ENCODE data around the gene ZSCAN4.
A peak's percentile ranks its signal among the peaks of the same experiment; 100 is the strongest.

Gene ZSCAN4

DNA sequence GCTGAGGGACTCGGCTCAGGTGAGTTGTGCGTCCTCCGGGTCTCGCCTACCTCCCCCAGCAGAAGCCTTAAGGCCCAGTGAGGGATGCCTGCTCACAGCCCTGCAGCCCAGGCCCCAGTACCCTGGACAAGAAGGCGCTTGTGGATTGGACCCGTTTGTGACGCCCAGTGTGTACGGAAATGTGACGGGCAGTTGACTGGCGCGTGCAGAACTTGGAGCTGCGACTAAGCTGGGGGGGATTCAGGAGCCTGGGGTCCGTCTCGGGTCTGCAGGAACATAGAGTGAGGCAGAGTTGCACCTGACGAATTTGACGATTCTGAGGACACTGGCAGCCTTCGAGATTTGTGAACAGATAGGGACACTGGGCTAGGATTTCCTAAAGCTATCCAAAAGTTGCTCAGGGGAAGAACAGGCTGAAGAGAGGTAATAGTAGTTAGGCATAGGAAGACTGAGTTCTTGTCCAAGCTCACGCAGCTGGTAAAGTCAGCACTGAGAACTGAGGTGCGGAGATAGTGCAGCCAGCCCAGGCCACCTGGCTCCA is 13.6 kb downstream of the ZSCAN4 start:
- DNase-seq, result no peak

DNA sequence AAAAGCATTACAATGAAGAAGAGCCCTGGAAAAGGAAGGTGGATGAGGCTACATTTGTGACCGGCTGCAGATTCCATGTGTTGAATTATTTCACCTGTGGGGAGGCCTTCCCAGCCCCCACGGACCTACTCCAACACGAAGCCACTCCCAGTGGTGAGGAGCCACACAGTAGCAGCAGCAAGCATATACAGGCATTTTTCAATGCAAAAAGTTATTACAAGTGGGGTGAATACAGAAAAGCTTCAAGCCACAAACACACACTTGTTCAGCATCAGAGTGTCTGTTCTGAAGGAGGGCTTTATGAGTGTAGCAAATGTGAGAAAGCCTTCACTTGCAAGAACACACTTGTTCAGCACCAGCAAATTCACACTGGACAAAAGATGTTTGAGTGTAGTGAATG is 18.0 kb downstream of the ZSCAN4 start:
- DNase-seq, result no peak

DNA sequence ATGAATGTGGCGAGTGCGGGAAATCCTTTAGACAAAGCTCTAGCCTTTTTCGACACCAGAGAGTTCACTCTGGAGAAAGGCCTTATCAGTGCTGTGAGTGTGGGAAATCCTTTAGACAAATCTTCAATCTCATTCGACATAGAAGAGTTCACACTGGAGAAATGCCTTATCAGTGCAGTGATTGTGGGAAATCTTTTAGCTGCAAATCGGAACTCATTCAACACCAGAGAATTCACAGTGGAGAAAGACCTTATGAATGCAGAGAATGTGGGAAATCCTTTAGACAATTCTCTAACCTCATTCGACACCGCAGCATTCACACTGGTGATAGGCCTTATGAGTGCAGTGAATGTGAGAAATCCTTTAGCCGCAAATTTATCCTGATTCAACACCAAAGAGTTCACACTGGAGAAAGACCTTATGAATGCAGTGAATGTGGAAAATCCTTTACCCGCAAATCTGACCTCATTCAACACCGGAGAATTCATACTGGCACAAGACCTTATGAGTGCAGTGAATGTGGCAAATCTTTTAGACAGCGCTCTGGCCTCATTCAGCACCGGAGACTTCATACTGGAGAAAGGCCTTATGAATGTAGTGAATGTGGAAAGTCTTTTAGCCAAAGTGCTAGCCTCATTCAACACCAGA is 18.8 kb downstream of the ZSCAN4 start:
- no peak for DNase-seq

DNA sequence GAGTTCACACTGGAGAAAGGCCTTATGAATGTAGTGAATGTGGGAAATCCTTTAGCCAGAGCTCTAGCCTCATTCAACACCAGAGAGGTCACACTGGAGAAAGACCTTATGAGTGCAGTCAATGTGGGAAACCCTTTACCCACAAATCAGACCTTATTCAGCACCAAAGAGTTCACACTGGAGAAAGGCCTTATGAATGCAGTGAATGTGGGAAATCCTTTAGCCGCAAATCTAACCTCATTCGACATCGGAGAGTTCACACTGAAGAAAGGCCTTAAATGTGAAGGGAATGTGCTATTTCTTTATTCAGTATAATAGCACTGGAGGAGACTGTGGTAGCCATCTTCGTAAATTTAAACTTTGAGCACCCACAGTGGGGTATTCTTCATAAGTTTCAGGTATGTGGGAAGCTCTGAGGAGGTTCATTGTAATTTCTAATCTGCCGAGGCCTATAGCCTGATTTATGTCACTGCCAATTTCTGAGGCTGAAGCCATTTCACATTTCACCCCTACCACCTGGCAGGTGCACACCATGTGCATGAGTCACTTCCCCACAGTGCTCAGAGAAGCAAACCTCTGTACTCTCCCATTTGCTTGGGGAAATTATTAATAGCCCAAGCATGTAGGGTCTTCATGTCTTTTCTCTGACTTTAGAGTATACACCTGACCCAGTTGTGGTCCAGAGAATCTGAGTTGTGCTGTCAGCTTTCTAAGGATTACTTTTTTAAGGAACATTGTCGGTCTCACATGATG is 19.5 kb downstream of the ZSCAN4 start:
- DNase-seq, result no peak

DNA sequence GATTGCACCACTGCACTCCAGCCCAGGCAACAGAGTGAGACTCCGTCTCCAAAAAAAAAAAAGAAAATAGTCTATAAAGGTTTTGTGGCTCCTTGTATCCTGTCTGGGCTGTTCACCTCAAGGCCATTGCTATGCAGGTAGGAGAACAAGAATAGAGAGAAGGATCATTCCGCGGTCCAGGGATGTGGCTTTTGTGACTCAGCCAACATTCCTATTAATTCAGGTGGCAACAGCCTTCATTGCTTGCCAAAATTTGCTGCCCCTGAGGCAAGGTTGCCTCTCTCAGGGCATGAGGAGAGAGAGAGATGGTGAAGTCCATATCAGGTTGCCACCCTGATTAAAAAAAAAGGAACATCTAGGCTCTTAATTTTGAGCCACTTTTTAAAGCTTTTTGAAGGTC is 21.0 kb downstream of the ZSCAN4 start:
- no peak for DNase-seq

DNA sequence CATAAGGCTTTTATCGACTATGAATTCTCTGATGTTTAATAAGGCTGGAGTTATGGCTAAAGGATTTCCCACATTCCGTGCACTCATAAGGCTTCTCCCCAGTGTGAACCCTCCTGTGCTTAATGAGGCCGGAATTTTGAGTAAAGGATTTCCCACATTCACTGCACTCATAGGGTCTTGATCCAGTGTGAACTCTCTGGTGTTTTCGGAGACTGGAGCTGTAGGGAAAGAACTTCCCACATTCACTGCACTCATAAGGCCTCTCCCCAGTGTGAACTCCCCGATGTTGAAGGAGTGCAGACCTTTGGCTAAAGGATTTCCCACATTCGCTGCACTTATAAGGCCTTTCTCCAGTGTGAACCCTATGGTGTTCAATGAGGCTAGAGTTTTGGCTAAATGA is 32.9 kb downstream of the ZSCAN4 start:
- DNase-seq, result no peak

DNA sequence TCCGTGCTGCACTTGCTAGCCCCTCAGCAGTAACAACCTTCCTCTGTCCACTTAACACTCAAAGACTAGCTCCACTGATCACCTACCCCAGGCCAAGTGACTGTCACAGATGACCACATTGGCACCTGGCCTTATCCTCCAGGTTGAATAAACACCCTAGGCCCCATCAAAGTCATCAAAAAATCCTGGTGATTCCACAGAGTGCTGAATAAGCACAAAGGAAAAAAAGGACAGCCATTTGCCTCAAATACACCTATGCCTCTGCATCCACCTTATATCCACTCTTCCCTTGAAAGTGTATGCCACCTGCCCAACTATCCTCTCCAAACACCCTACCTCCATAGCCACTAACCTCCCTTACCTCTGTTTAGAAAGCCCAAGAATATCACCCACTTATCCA is 37.6 kb downstream of the ZSCAN4 start:
- DNase-seq, result no peak

DNA sequence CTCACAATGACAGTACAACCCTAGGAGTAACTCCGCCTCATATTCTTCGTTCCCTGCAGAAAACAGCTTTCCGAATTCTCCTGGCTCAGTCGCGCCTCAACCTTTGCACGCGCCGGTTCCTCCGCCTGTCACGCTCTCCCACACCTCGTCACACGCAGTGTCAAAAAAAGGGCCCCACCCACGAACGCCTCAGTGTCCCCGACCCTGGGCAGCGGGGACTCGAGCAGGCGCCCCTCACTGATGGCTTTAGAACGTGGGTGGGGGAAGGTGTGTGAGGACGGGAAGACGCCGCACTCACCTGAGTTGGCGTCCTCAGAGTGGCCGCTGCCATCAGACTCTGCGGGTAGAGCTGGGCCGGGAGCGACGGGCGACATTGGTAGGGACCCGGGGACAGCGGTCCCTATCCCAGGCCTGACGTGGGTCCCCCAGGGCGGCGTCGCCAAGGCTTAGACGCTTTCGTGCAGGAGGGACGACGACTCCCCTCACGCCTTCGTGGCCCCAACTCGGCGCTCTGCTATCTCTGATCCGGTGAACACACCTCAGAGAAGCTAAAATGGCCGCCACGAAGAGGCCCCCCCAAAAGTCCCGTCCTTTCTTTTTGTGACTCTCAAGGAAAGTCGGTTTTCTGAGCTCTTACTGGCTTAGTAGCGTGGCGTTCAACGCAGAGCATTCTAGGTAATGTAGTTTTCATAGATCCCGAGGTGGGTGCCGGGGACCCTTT is 40.1 kb downstream of the ZSCAN4 start, which contains the start of gene ZNF154:
Gene ZNF154 (minus strand): TSS at position 564 of the 721 bp plus-strand sequence. CDS start 233 bp downstream, at position 331.
- peak in 4 of 5 donors; percentile 18 to 44 (median 22) for DNase-seq

DNA sequence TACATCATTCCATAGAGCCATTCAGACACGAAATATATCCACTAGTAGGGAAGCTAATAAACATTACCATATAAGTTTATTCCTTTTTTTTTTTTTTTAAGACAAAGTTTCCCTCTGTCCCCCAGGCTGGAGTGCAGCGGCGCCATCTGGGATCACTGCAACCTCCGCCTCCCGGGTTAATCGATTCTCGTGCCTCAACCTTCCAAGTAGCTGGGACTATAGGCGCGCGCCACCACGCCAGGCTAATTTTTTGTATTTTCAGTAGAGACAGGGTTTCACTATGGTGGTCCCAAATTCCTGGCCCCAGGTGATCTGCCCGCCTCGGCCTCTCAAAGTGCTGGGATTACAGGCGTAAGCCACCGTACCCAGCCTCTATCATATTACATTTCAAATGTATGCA is 40.9 kb downstream of the ZSCAN4 start:
- DNase-seq, result no peak

DNA sequence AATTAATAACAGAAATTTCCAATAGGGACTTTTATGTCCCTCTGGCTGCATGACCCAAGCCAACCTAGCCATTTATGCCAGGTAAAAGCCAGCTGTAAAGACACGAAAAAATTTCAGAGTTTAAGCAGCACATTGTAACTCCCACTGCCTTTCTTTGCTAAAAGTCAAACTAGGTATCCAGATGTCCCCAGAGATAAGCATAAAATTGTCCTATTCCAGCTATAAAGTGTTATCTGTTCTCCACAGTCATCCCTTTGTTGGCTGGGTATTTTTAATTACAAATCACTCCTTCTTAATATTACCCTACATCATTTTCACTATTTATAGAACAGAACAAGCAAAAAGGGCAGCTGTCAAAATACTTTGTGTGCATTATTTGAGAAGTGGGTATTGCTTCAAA is 43.5 kb downstream of the ZSCAN4 start:
- DNase-seq, result no peak

DNA sequence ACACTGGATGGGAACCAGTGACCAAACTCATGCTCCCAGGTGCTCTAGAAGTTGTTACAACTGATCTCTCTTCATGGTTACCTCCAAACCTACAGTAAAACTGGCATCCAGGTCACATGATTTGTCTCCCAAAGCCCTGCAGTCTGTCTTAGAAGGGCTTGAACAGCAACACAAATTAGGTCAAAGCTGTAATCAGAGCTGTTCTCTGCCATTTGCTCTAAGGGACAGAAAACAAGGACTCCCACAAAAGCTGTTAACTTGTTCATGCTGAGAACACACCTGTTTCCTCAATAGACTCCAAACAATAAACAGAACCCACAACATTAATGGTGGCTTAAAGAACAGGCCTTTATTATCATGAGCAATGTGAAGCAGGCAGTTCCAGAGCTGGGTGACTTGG is 50.7 kb downstream of the ZSCAN4 start:
- no peak for DNase-seq

DNA sequence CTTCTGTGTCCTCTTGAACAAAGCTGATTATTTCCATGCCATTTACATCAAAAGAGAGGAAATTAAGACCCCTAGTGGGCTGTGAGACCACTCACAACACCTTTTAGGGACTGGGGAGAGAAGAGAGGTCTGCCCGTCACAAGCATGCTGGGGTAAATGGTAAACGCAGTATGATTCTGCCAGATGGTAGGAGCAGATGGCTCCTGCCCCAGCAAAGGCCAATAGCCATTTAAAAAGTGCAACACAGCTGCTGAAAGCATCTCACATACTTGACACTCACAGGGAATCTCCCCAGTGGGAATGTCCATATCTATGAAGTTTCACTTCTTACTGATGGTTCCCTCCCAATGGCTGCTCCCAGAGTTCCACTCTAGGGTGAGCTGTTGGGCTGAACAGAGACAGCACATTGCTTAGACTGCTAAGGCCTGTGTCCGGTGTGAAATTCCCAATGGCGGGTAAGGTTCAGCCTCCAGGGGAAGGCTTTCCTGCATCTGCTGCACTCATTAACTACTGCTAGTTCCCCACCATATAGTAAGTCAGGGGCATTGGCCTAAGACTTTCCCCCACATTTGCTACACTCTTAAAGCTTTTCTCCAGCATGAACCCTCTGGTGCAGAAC is 51.3 kb downstream of the ZSCAN4 start:
- no peak for DNase-seq

DNA sequence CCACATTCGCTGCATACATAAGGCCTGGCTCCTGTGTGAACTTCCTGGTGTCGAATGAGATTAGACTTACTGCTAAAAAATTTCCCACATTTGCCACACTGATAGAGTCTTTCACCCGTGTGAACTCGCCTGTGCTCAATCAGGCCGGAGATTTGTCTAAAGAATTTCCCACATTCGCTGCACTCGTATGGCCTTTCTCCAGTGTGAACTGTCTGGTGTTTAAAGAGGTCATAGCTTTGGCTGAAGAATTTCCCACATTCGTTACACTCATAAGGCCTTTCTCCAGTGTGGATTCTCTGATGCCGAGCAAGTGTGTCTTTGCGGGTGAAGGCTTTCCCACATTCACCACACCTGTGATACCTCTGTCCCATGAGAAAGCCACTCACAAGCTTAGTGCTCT is 52.1 kb downstream of the ZSCAN4 start:
- no peak for DNase-seq
